Sigmoid colon (tissue), 4 donors: ENCODE data around the gene NRG3.

Experiments
- EP300 ChIP-seq, 4 donors: sonication (generic); formaldehyde crosslinking; IDR thresholded peaks; one replicate each; pipeline ENCODE4 v1.6.1; 2017; ENCODE audit warnings: antibody characterized with exemption in 4 of 4
- POLR2A ChIP-seq, 2 donors: fragments of 450-650 bp; IDR thresholded peaks; one replicate each; pipeline ENCODE4 v1.6.1; 2016; ENCODE audit warnings: antibody characterized with exemption in 2 of 2, mild to moderate bottlenecking in 2 of 2, moderate library complexity in 2 of 2
- POLR2AphosphoS5 ChIP-seq, 4 donors: sonication (generic); formaldehyde crosslinking; IDR thresholded peaks; one replicate each; pipeline ENCODE4 v1.6.1; 2017; ENCODE audit warnings: antibody characterized with exemption in 4 of 4
- TF ChIP-seq, protein P1 (sequence below), 4 experiments: fragments of 450-650 bp in 3 of 4; fragments of 200-600 bp in 1 of 4; IDR thresholded peaks; one replicate each; pipeline ENCODE4 v1.5.1; 2016 to 2019; ENCODE audit warnings: antibody characterized with exemption in 4 of 4, mild to moderate bottlenecking in 3 of 4, moderate library complexity in 2 of 4

- no peak for TF ChIP-seq POLR2AphosphoS5 (IDR thresholded peaks at IDR 0.05)
- TF ChIP-seq POLR2A (IDR thresholded peaks at IDR 0.05): no peak
- TF ChIP-seq, protein P1, sequence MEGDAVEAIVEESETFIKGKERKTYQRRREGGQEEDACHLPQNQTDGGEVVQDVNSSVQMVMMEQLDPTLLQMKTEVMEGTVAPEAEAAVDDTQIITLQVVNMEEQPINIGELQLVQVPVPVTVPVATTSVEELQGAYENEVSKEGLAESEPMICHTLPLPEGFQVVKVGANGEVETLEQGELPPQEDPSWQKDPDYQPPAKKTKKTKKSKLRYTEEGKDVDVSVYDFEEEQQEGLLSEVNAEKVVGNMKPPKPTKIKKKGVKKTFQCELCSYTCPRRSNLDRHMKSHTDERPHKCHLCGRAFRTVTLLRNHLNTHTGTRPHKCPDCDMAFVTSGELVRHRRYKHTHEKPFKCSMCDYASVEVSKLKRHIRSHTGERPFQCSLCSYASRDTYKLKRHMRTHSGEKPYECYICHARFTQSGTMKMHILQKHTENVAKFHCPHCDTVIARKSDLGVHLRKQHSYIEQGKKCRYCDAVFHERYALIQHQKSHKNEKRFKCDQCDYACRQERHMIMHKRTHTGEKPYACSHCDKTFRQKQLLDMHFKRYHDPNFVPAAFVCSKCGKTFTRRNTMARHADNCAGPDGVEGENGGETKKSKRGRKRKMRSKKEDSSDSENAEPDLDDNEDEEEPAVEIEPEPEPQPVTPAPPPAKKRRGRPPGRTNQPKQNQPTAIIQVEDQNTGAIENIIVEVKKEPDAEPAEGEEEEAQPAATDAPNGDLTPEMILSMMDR (IDR thresholded peaks at IDR 0.05): no peak
- TF ChIP-seq EP300 (IDR thresholded peaks at IDR 0.05): no peak
Measured at GRCh38 chr10:81909453-81909852, 34.5 kb downstream of the NRG3 start.
